ENCODE results near the gene COBL. TPM values are rescaled to one million over a fixed set of nuclear protein-coding genes. Genes with fewer than 3 reads are reported as not detected.

Gene COBL
- total RNA-seq, 2 experiments from 2014 or later: not detected

- Mint-ChIP-seq H3K27ac (no peak overlapping the region), H3K4me3 (no peak overlapping the region), H3K4me1 (no peaks in the 10 kb centered on the region), H3K9me3 (no peaks in the 10 kb centered on the region), H3K36me3 (ENCODE audit: low read depth) (no peaks in the 10 kb centered on the region), H3K27me3 (no peaks in the 10 kb centered on the region)
- CTCF ChIA-PET: no interaction called here
- DNase-seq: no peak
- POLR2A ChIA-PET: no interaction called here
These were observed 240.7 kb downstream of the COBL start for GRCh38 chr7:51075681-51076580.

DNA sequence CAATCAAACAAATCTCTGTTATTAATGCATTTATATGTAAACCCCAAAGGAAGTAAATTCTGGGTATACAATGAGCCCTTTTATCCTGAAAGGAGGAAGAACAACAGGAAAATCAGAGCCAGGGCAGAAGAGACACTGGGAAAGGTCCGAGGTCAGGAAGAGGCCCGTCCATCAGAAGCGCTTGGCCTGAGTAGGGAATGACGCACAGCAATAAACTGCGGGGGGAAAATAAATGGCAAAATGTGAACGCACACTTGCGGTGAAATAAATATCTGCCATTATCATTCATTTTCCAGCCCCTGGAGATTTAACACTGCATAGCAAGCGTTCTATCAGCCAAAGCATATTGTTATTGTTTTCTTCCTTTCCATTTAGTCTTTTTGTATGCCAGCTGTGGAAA is 243.4 kb downstream of the COBL start:
- POLR2A ChIA-PET: no interaction called here
- no peak for DNase-seq
- CTCF ChIA-PET: no interaction called here
- Mint-ChIP-seq H3K27ac (no peak overlapping the region), H3K4me1 (no peaks in the 10 kb centered on the region), H3K36me3 (ENCODE audit: low read depth) (no peaks in the 10 kb centered on the region), H3K9me3 (no peaks in the 10 kb centered on the region), H3K4me3 (no peak overlapping the region), H3K27me3 (no peaks in the 10 kb centered on the region)

GRCh38 chr7:51072281-51072680 is 244.3 kb downstream of the COBL start:
- ChIA-PET CTCF (no interaction called here), POLR2A (no interaction called here)
- H3K27ac Mint-ChIP-seq: no peak overlapping the region

GRCh38 chr7:51071427-51071826 is 245.2 kb downstream of the COBL start:
- Mint-ChIP-seq H3K27ac (no peak overlapping the region), H3K9me3 (no peaks in the 10 kb centered on the region), H3K4me3 (no peak overlapping the region), H3K27me3 (no peaks in the 10 kb centered on the region), H3K4me1 (no peaks in the 10 kb centered on the region), H3K36me3 (ENCODE audit: low read depth) (no peaks in the 10 kb centered on the region)
- ChIA-PET POLR2A (no interaction called here), CTCF (interaction anchor here (0.6 kb wide), 1 partner anchor 952 kb away, joined by 4 read pairs; no protein-coding TSS in a partner anchor)
- no peak for DNase-seq

More at GRCh38 chr7:51072281-51072680, 244.3 kb downstream of the COBL start:
- Mint-ChIP-seq H3K4me1 (no peaks in the 10 kb centered on the region), H3K4me3 (no peak overlapping the region), H3K9me3 (no peaks in the 10 kb centered on the region), H3K36me3 (ENCODE audit: low read depth) (no peaks in the 10 kb centered on the region), H3K27me3 (no peaks in the 10 kb centered on the region)
- no peak for DNase-seq

- Mint-ChIP-seq H3K36me3 (ENCODE audit: low read depth) (no peaks in the 10 kb centered on the region), H3K27me3 (no peaks in the 10 kb centered on the region), H3K9me3 (no peaks in the 10 kb centered on the region), H3K4me3 (no peak overlapping the region), H3K27ac (no peak overlapping the region), H3K4me1 (no peaks in the 10 kb centered on the region)
- ChIA-PET CTCF (no interaction called here), POLR2A (no interaction called here)
- no peak for DNase-seq
These were observed 246.5 kb downstream of the COBL start for GRCh38 chr7:51070151-51070550.

- no peaks in the 10 kb centered on the region for H3K27me3 Mint-ChIP-seq
- no peaks in the 10 kb centered on the region for H3K4me1 Mint-ChIP-seq
- ChIA-PET POLR2A (no interaction called here), CTCF (interaction anchor here (0.6 to 2.2 kb wide), 2 partner anchors 14 to 72 kb away, joined by 6 to 8 read pairs; no protein-coding TSS in a partner anchor)
- no peak for DNase-seq
- no peak overlapping the region for H3K4me3 Mint-ChIP-seq
- H3K9me3 Mint-ChIP-seq: no peaks in the 10 kb centered on the region
- no peak overlapping the region for H3K27ac Mint-ChIP-seq
- no peaks in the 10 kb centered on the region for H3K36me3 Mint-ChIP-seq (ENCODE audit: low read depth)
These were observed 247.1 kb downstream of the COBL start for GRCh38 chr7:51069411-51070083.

DNA sequence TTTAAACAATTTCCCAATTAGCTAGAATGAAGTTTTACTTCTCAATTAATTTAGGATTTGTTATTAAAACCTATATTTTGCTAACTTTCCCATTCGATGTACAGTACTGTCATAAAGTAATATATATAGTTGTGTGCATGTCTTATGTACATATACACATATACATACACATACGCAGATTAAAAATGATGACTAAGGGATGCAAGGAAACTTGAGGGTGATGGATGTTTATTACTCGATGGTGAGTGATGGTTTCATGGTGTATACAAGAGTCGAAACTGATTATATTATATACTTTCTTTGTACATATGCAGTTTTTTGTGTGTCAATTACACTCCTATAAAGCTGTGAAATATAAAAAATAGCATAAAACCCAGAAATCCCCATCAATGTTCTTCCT is 248.2 kb downstream of the COBL start:
- H3K36me3 Mint-ChIP-seq (ENCODE audit: low read depth): no peaks in the 10 kb centered on the region
- no peaks in the 10 kb centered on the region for H3K4me1 Mint-ChIP-seq
- H3K9me3 Mint-ChIP-seq: no peaks in the 10 kb centered on the region
- no peak overlapping the region for H3K27ac Mint-ChIP-seq
- ChIA-PET POLR2A (no interaction called here), CTCF (interaction anchor here (2.2 kb wide), 1 partner anchor 73 kb away, joined by 6 read pairs; no protein-coding TSS in a partner anchor)
- no peaks in the 10 kb centered on the region for H3K27me3 Mint-ChIP-seq
- no peak overlapping the region for H3K4me3 Mint-ChIP-seq
- DNase-seq: no peak

DNA sequence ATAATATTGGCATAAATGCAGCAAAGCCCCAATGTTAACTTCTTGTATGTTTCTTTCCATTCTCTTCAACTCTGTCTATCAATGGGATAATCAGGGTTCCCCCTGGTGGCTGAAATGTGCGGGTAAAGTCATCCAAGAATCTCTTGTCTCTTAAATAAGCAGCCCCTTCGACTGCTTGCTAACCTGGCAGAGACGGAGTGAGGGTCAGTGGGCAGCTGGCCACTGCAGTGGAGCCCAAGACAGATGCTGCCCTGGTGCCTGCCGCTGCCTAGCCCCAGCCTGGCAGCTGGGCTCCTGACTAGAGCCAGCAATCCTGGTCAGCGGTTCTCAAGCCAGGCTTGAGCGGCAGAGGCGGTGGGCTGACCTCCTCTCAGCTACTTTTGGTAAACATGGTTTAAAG is 248.9 kb downstream of the COBL start:
- H3K36me3 Mint-ChIP-seq (ENCODE audit: low read depth): no peaks in the 10 kb centered on the region
- no peaks in the 10 kb centered on the region for H3K27me3 Mint-ChIP-seq
- no peak overlapping the region for H3K4me3 Mint-ChIP-seq
- POLR2A ChIA-PET: no interaction called here
- H3K27ac Mint-ChIP-seq: no peak overlapping the region
- CTCF ChIA-PET: interaction anchor here (2.2 kb wide), 1 partner anchor 74 kb away, joined by 6 read pairs; no protein-coding TSS in a partner anchor
- no peaks in the 10 kb centered on the region for H3K9me3 Mint-ChIP-seq
- DNase-seq: peak; percentile 59
- H3K4me1 Mint-ChIP-seq: no peaks in the 10 kb centered on the region

DNA sequence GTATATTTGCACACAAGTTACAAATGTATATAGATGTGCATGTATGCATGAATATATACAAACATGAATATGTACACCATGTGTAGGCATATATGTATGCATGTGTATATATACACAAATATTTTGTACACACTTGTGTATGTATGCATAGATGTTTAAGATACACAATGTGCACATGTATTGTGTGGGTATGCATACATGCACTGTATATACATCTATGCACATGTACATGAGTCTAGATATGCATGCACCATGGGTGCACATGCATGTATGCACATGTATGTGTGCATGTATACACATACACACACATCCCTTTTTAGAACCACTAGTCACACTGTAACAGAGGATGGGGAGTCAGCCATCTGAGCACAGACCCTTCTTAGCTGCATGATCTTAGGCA is 249.4 kb downstream of the COBL start:
- Mint-ChIP-seq H3K9me3 (no peaks in the 10 kb centered on the region), H3K27ac (no peak overlapping the region), H3K4me3 (no peak overlapping the region), H3K27me3 (no peaks in the 10 kb centered on the region), H3K36me3 (ENCODE audit: low read depth) (no peaks in the 10 kb centered on the region), H3K4me1 (no peaks in the 10 kb centered on the region)
- no peak for DNase-seq
- POLR2A ChIA-PET: no interaction called here
- CTCF ChIA-PET: no interaction called here

DNA sequence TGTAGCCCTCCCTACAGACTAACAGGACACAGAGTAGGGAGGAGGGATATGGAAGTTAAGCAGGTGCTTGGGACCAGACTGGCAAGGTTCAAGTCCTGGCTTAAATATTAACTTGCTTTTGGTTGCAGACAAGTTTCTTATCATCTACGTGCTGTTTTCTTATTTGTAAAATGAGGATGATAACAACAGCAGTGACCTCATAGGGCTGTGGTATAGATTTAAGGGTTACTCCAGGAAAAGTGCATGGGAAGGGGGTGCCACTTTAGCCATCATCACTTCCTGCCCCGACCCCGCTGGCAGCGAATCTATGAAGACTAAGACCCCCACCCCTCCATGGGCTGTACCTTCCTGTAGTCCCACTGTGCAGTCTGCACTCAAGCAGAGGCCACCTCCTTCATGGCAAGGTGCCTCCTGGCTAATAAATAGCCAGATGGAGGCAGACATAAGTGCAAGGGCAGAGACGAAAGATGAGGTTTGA is 250.2 kb downstream of the COBL start:
- no peak for DNase-seq
- H3K4me1 Mint-ChIP-seq: no peaks in the 10 kb centered on the region
- no peak overlapping the region for H3K27ac Mint-ChIP-seq
- H3K4me3 Mint-ChIP-seq: no peak overlapping the region
- no peaks in the 10 kb centered on the region for H3K9me3 Mint-ChIP-seq
- ChIA-PET CTCF (no interaction called here), POLR2A (no interaction called here)
- H3K27me3 Mint-ChIP-seq: no peaks in the 10 kb centered on the region
- H3K36me3 Mint-ChIP-seq (ENCODE audit: low read depth): no peaks in the 10 kb centered on the region

- CTCF ChIA-PET: interaction anchor here (0.5 to 1.0 kb wide), 2 partner anchors 13 to 75 kb away, joined by 3 to 5 read pairs; no protein-coding TSS in a partner anchor
- H3K4me1 Mint-ChIP-seq: no peaks in the 10 kb centered on the region
- no peak overlapping the region for H3K4me3 Mint-ChIP-seq
- no peak for DNase-seq
- no peak overlapping the region for H3K27ac Mint-ChIP-seq
- no peaks in the 10 kb centered on the region for H3K9me3 Mint-ChIP-seq
- no peaks in the 10 kb centered on the region for H3K27me3 Mint-ChIP-seq
- no peaks in the 10 kb centered on the region for H3K36me3 Mint-ChIP-seq (ENCODE audit: low read depth)
- POLR2A ChIA-PET: no interaction called here
These were observed 250.8 kb downstream of the COBL start for GRCh38 chr7:51065766-51066165.

DNA sequence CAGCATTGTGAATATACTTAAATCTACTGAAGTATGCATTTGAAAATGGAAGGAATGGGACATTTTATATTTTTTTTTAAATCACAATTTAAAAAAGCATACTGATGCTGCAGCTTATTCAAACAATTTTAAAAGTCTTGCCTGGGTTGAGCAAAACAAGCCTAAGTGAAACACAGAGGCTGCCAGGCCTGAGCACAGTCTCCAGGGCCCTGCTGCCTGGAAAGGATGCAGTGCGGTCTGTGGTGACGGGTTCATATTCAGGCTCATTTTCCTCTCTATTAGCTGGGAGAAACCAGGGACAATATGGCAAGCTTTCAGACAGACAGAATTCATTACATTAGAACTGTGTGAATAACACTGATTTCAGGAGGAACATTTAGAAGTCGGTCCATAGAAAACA is 251.9 kb downstream of the COBL start:
- DNase-seq: no peak
- H3K27me3 Mint-ChIP-seq: no peaks in the 10 kb centered on the region
- H3K4me1 Mint-ChIP-seq: no peaks in the 10 kb centered on the region
- ChIA-PET CTCF (interaction anchor here (0.5 to 1.0 kb wide), 2 partner anchors 12 to 606 kb away, joined by 3 read pairs; no protein-coding TSS in a partner anchor), POLR2A (no interaction called here)
- no peak overlapping the region for H3K4me3 Mint-ChIP-seq
- no peak overlapping the region for H3K27ac Mint-ChIP-seq
- no peaks in the 10 kb centered on the region for H3K36me3 Mint-ChIP-seq (ENCODE audit: low read depth)
- no peaks in the 10 kb centered on the region for H3K9me3 Mint-ChIP-seq

DNA sequence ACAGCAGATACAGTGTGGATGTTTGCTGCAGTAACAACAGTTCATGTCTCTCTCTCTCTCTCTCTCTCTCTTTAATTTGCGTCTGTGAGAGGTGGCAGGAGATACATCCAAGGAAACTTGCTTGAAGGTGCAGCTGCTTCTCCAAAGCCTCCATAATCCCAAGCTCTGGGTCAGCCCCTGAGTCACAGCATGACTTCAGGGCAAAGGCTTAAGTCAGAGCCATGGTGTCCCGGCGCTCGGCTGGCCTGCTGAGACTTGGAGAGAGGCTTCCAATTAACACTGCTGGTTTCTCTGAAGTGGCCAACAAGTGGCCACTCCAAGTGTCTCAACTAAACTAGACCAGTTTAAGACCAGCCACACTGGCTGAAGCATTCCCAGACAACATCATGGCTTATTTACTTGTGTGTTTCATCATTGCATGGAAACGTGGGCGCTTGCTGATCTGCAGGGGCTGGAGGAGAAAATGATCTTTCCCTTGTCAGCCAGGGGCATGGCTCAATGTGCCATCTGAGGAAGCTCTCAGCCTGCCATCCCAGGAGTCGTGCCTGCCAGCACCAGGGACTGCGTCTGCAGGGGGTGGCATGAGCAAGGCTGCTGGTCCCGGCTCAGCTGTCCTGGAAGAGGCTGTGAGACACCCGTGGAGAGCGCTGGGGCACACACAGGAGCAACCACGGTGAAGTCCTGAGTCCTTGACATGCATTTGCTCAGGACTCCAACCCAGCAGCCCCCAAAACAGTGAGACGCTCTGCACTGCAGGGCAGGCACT is 254.2 kb downstream of the COBL start:
- Mint-ChIP-seq H3K27ac (no peak overlapping the region), H3K9me3 (no peaks in the 10 kb centered on the region), H3K4me3 (no peak overlapping the region), H3K36me3 (ENCODE audit: low read depth) (no peaks in the 10 kb centered on the region), H3K27me3 (no peaks in the 10 kb centered on the region), H3K4me1 (no peaks in the 10 kb centered on the region)
- POLR2A ChIA-PET: no interaction called here
- CTCF ChIA-PET: no interaction called here
- no peak for DNase-seq
